Measurements from ENCODE around the gene GANAB.

GANAB gene

GRCh38 chr11:62577046-62577714 is 69.2 kb downstream of the GANAB start:
- no peaks in the 10 kb centered on the region for H3K9me3 ChIP-seq (ENCODE audit: insufficient read depth, low read depth, low read length)
- no peaks in the 10 kb centered on the region for H3F3A ChIP-seq (ENCODE audit: low read depth)
- H4K20me1 ChIP-seq (ENCODE audit: insufficient read depth, low read length, poor library complexity, severe bottlenecking) = peaks cover 12% of the 10 kb centered on the region
- H3K9me2 ChIP-seq (replicated peaks; ENCODE audit: low read depth, low read length) = no peaks in the 10 kb centered on the region
- peaks cover 36% of the 10 kb centered on the region; the same call in 1 of the 2 replicates for H3K36me3 ChIP-seq (ENCODE audit: insufficient read depth, low read length)
- H2AFZ ChIP-seq (ENCODE audit: low read length) = no peak overlapping the region
- no peak overlapping the region for H3K4me2 ChIP-seq (ENCODE audit: low read depth, low read length, poor library complexity, severe bottlenecking)
- peaks cover 30% of the 10 kb centered on the region for H3K79me2 ChIP-seq (ENCODE audit: insufficient read depth, low read length)
- peaks cover 7% of the 10 kb centered on the region for H3K27me3 ChIP-seq (ENCODE audit: insufficient read depth, low read length, poor library complexity, severe bottlenecking)
- no peak for TF ChIP-seq CTCF (conservative IDR thresholded peaks at IDR 0.05; ENCODE audit: low read length)
- no peak for TF ChIP-seq EZH2phosphoT487 (IDR thresholded peaks at IDR 0.05; ENCODE audit: borderline replicate concordance)
- peaks cover 15% of the 10 kb centered on the region for H3K4me1 ChIP-seq (ENCODE audit: insufficient read depth, low read length, poor library complexity, severe bottlenecking)
- H3K9ac ChIP-seq (ENCODE audit: low read depth, low read length, poor library complexity, severe bottlenecking) = no peak overlapping the region
- H3K4me3 ChIP-seq (ENCODE audit: low read length, poor library complexity, severe bottlenecking) = no peak overlapping the region

GRCh38 chr11:62575837-62576236 is 70.6 kb downstream of the GANAB start:
- Histone ChIP-seq H3F3A (ENCODE audit: low read depth) (no peaks in the 10 kb centered on the region), H3K9ac (ENCODE audit: low read depth, low read length, poor library complexity, severe bottlenecking) (peak overlapping the region; percentile 90), H3K9me3 (ENCODE audit: insufficient read depth, low read depth, low read length) (no peaks in the 10 kb centered on the region), H3K9me2 (replicated peaks; ENCODE audit: low read depth, low read length) (no peaks in the 10 kb centered on the region), H2AFZ (ENCODE audit: low read length) (no peak overlapping the region), H3K79me2 (ENCODE audit: insufficient read depth, low read length) (peaks cover 40% of the 10 kb centered on the region), H3K27me3 (ENCODE audit: insufficient read depth, low read length, poor library complexity, severe bottlenecking) (peaks cover 7% of the 10 kb centered on the region), H3K4me2 (ENCODE audit: low read depth, low read length, poor library complexity, severe bottlenecking) (no peak overlapping the region), H3K4me1 (ENCODE audit: insufficient read depth, low read length, poor library complexity, severe bottlenecking) (peaks cover 28% of the 10 kb centered on the region), H3K36me3 (ENCODE audit: insufficient read depth, low read length) (peaks cover 42% of the 10 kb centered on the region; the same call in 1 of the 2 replicates), H3K4me3 (ENCODE audit: low read length, poor library complexity, severe bottlenecking) (no peak overlapping the region), H4K20me1 (ENCODE audit: insufficient read depth, low read length, poor library complexity, severe bottlenecking) (peaks cover 25% of the 10 kb centered on the region)
- TF ChIP-seq CTCF (conservative IDR thresholded peaks at IDR 0.05; ENCODE audit: low read length) (no peak), EZH2phosphoT487 (IDR thresholded peaks at IDR 0.05; ENCODE audit: borderline replicate concordance) (no peak)

GRCh38 chr11:62575156-62575555 is 71.3 kb downstream of the GANAB start:
- Histone ChIP-seq H3K4me1 (ENCODE audit: insufficient read depth, low read length, poor library complexity, severe bottlenecking) (peaks cover 35% of the 10 kb centered on the region), H3K4me3 (ENCODE audit: low read length, poor library complexity, severe bottlenecking) (peak overlapping the region; percentile 100), H3K9ac (ENCODE audit: low read depth, low read length, poor library complexity, severe bottlenecking) (peak overlapping the region; percentile 90), H3K9me2 (replicated peaks; ENCODE audit: low read depth, low read length) (no peaks in the 10 kb centered on the region), H2AFZ (ENCODE audit: low read length) (no peak overlapping the region), H3K9me3 (ENCODE audit: insufficient read depth, low read depth, low read length) (no peaks in the 10 kb centered on the region), H3K79me2 (ENCODE audit: insufficient read depth, low read length) (peaks cover 47% of the 10 kb centered on the region), H4K20me1 (ENCODE audit: insufficient read depth, low read length, poor library complexity, severe bottlenecking) (peaks cover 32% of the 10 kb centered on the region), H3F3A (ENCODE audit: low read depth) (no peaks in the 10 kb centered on the region), H3K36me3 (ENCODE audit: insufficient read depth, low read length) (peaks cover 45% of the 10 kb centered on the region; the same call in 1 of the 2 replicates), H3K4me2 (ENCODE audit: low read depth, low read length, poor library complexity, severe bottlenecking) (peak overlapping the region; percentile 93), H3K27me3 (ENCODE audit: insufficient read depth, low read length, poor library complexity, severe bottlenecking) (peaks cover 7% of the 10 kb centered on the region)
- TF ChIP-seq CTCF (conservative IDR thresholded peaks at IDR 0.05; ENCODE audit: low read length) (no peak), EZH2phosphoT487 (IDR thresholded peaks at IDR 0.05; ENCODE audit: borderline replicate concordance) (no peak)
